Measurements from ENCODE around the gene TRPM7. TPM values are rescaled to one million over a fixed set of nuclear protein-coding genes. Genes with fewer than 3 reads are reported as not detected.

Gene TRPM7
- total and polyA plus RNA-seq, 2 of the 8 experiments (the other 6 are each of a cell fraction or from before 2014, with no cell fraction given): 7.5 to 33.2 TPM

DNA sequence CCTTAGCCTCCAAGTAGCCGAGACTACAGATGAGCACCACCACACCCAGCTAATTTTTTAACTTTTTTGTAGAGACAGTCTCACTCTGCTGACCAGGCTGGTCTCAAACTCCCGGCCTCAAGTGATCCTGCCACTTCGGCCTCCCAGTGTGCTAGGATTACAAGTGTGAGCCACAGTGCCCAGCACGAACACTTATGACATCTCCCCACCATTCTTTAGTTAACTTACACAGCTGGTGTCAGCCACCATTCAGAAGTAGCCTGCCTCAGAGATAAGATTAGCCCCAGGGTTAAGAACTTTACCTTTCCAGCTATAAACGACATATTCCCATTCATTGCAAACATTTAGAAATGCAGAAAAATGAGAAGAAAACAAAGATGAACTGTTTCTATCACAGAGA lies 58.2 kb downstream of the TRPM7 start:
- Histone ChIP-seq H3K4me3 (ENCODE audit: extremely low read depth in 1 of 4, insufficient read depth in 2 of 4, low read depth in 3 of 4, low read length in 4 of 4) (no peak overlapping the region), H3K18ac (ENCODE audit: extremely low read depth, low read length) (no peak overlapping the region), H2AK5ac (ENCODE audit: low read depth, low read length) (no peak overlapping the region), H3K27ac (ENCODE audit: low read depth, low read length) (no peak overlapping the region), H3K36me3 (ENCODE audit: control insufficient read depth in 2 of 4, insufficient read depth in 4 of 4, low read length in 3 of 4) (peaks cover 0 to 52% (median 15%) of the 10 kb centered on the region in 4 experiments; a peak in 5 of 8 replicates), H2BK20ac (ENCODE audit: low read length) (no peak overlapping the region), H3K9ac (replicated peaks in 1 of 4; ENCODE audit: extremely low read depth in 1 of 4, low read depth in 3 of 4, low read length in 3 of 4) (no peak overlapping the region), H2BK15ac (ENCODE audit: low read length) (no peak overlapping the region), H3K27me3 (replicated peaks in 1 of 4; ENCODE audit: control insufficient read depth in 3 of 4, extremely low read depth in 1 of 4, insufficient read depth in 3 of 4, low read length in 3 of 4) (peaks cover 0 to 1% (median 0%) of the 10 kb centered on the region in 4 experiments; a peak in 1 of 7 replicates), H3K79me1 (ENCODE audit: low read depth, low read length) (no peaks in the 10 kb centered on the region), H2BK5ac (ENCODE audit: low read depth, low read length) (no peak overlapping the region), H2BK120ac (replicated peaks; ENCODE audit: low read depth, low read length) (no peak overlapping the region), H4K20me1 (replicated peaks in 1 of 2; ENCODE audit: control insufficient read depth in 1 of 2, insufficient read depth in 2 of 2, low read length in 2 of 2) (no peaks in the 10 kb centered on the region), H3K23ac (ENCODE audit: insufficient read length) (no peak overlapping the region), H2AFZ (ENCODE audit: low read length) (no peak overlapping the region), H4K5ac (ENCODE audit: insufficient read length, low read depth, low read length) (no peak overlapping the region), H4K8ac (ENCODE audit: extremely low read depth, insufficient read depth, low read length) (no peak overlapping the region), H3K14ac (ENCODE audit: insufficient read length) (no peak overlapping the region), H2BK12ac (ENCODE audit: low read depth, low read length) (no peak overlapping the region), H4K91ac (replicated peaks; ENCODE audit: insufficient read length, low read length) (no peak overlapping the region), H3K4me1 (replicated peaks in 1 of 4; ENCODE audit: control insufficient read depth in 3 of 4, insufficient read depth in 4 of 4, low read length in 3 of 4) (no peaks in the 10 kb centered on the region), H3K56ac (replicated peaks; ENCODE audit: insufficient read length, low read depth, low read length) (no peak overlapping the region), H3K79me2 (ENCODE audit: control insufficient read depth in 1 of 2, insufficient read depth in 2 of 2, low read length in 2 of 2) (no peaks in the 10 kb centered on the region), H3K23me2 (ENCODE audit: low read depth, low read length) (no peaks in the 10 kb centered on the region), H3K9me3 (ENCODE audit: insufficient read depth in 2 of 2, low read depth in 1 of 2, low read length in 1 of 2) (no peaks in the 10 kb centered on the region), H3K4me2 (ENCODE audit: insufficient read depth in 1 of 2, low read depth in 2 of 2, low read length in 2 of 2) (no peak overlapping the region), H3K4ac (replicated peaks; ENCODE audit: insufficient read length, low read depth, low read length) (no peak overlapping the region)
- no peak for TF ChIP-seq SUZ12 (IDR thresholded peaks at IDR 0.05; ENCODE audit: low read length)
- no peak for TF ChIP-seq CBX8 (IDR thresholded peaks at IDR 0.05; ENCODE audit: borderline replicate concordance, low read depth, low read length)
- TF ChIP-seq BCL11A (IDR thresholded peaks at IDR 0.05; ENCODE audit: low read depth in 2 of 2, low read length in 2 of 2): no peak
- no peak for TF ChIP-seq SP2 (IDR thresholded peaks at IDR 0.05; ENCODE audit: low read length)
- TF ChIP-seq NANOG (IDR thresholded peaks at IDR 0.05; ENCODE audit: insufficient read depth, low read depth, low read length, poor library complexity, severe bottlenecking): no peak
- no peak for TF ChIP-seq KDM5A (IDR thresholded peaks at IDR 0.05; ENCODE audit: low read length)
- TF ChIP-seq CHD2 (IDR thresholded peaks at IDR 0.05; ENCODE audit: low read length): no peak
- TF ChIP-seq SAP30 (IDR thresholded peaks at IDR 0.05; ENCODE audit: insufficient read depth, insufficient replicate concordance, low read length): no peak
- CTCF ChIA-PET (ENCODE audit: partially characterized antibody): interaction anchor here (0.8 kb wide), 1 partner anchor 254 kb away, joined by 4 read pairs; no protein-coding TSS in a partner anchor
- POLR2A ChIA-PET (ENCODE audit: partially characterized antibody): no interaction called here
- 93% methylated on average over 5 of the region's 5 CpGs; no CpG with 5 or more reads in 1 of the 2 experiments for WGBS, 2 experiments (ENCODE audit: extremely low coverage in 1 of 2, insufficient coverage in 1 of 2, insufficient read length in 1 of 2, insufficient replicate concordance in 2 of 2, low coverage in 1 of 2, low lambda C conversion rate in 2 of 2, missing lambda C conversion rate in 1 of 2)
- FAIRE-seq (no peak), DNase-seq (ENCODE audit: low read depth in 1 of 2, low spot score in 2 of 2) (no peak)

Data from H1 (cell line).